Measurements from ENCODE around the gene SHLD1. TPM values are rescaled to one million over a fixed set of nuclear protein-coding genes. Genes with fewer than 3 reads are reported as not detected.
"Not testable (repeated sequence)": the region's sequence is repeated elsewhere in the genome, so short reads cannot be mapped to it uniquely, and the experiment has no call there.

SHLD1 gene, protein sequence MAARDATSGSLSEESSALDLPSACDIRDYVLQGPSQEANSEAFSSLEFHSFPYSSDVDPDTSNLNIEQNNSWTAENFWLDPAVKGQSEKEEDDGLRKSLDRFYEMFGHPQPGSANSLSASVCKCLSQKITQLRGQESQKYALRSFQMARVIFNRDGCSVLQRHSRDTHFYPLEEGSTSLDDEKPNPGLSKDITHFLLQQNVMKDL
- 5.8 TPM for polyA plus RNA-seq (2013, experiment 1 of 2)
- 5.4 TPM for polyA plus RNA-seq (2013, experiment 2 of 2)

DNA sequence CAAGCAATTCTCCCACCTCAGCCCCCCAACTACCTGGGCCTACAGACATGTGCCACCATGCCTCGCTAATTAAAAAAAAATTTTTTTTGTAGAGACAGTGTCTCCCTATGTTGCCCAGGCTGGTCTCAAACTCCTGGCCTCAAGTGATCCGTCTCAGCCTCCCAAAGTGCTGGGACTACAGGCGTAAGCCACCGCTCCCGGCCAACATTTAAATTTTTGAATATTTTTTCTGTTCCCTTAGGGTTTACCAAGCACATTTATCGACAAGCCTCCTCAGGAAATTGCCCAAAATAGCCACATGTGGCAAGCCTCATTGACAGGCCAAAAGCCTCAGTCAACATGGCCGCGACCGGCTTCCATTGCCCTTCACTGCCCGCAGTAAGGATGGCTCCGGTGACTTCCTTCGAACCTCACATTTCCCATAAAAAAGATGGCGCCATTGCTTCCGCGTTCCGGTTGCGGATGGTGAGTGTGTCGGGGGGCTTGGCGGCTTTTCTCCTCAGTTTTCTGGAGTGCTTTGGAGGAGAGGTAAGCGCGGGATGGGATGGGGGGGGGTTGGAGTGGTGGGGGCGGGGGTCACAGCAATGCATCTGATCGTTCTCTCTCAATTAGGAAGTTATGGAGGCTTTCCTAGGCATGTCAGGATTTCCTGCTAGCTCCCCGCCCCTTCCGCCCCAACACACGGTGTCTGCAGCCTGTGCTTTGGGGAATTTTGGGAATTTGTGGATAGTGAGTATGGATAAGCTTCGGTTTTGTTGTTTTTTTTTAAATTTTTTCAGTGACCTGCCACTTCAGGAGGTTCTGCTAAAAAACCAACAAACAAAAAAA, at the start of gene SHLD1:
SHLD1 (plus strand) TSS at position 450 of the 828 bp plus-strand sequence. CDS start 22,465 bp downstream, outside the sequence.
- no peaks in the 10 kb centered on the region for H3K27me3 ChIP-seq (ENCODE audit: control insufficient read depth in 3 of 3, insufficient read depth in 3 of 3, low read depth in 1 of 3, low read length in 3 of 3)
- peak within 1 kb of the TSS; percentile 63 for H3K27ac ChIP-seq (replicated peaks; ENCODE audit: low read length)
- H2BK12ac ChIP-seq (ENCODE audit: low read length), result no peak within 1 kb of the TSS
- WGBS, 2 donors (ENCODE audit: extremely low coverage in 2 of 2, insufficient read length in 2 of 2, insufficient replicate concordance in 1 of 2), result no CpG with 5 or more reads among the region's 27 CpGs
- no peak within 1 kb of the TSS for H3K9ac ChIP-seq (ENCODE audit: low read depth, low read length, poor library complexity)
- no peak within 1 kb of the TSS for H2AK5ac ChIP-seq (ENCODE audit: low read depth, low read length)
- no peak within 1 kb of the TSS for H4K91ac ChIP-seq (ENCODE audit: low read depth, low read length, poor library complexity)
- H3K4ac ChIP-seq (ENCODE audit: low read length), result no peak within 1 kb of the TSS
- H3K36me3 ChIP-seq (replicated peaks in 1 of 2; ENCODE audit: control insufficient read depth in 2 of 2, insufficient read depth in 2 of 2, low read length in 2 of 2), result no peaks in the 10 kb centered on the region
- H3K79me1 ChIP-seq (ENCODE audit: low read depth, low read length), result peaks cover 3% of the 10 kb centered on the region
- H3K4me2 ChIP-seq (ENCODE audit: insufficient read depth, low read length, poor library complexity, severe bottlenecking), result peak within 1 kb of the TSS; percentile 19
- peak within 1 kb of the TSS; percentile 92 for H2AFZ ChIP-seq (ENCODE audit: low read length)
- no peak within 1 kb of the TSS for H4K8ac ChIP-seq (ENCODE audit: low read depth, low read length)
- no peak within 1 kb of the TSS for H3K23ac ChIP-seq (ENCODE audit: low read depth, low read length, poor library complexity)
- H3K4me3 ChIP-seq (ENCODE audit: low read length in 2 of 2), result peak within 1 kb of the TSS; percentile 57 to 75
- DNase-seq (ENCODE audit: low spot score), result peak; percentile 56
- no peak within 1 kb of the TSS for H3K14ac ChIP-seq (ENCODE audit: low read length)
- no peak within 1 kb of the TSS for H2BK15ac ChIP-seq (ENCODE audit: low read length)
- no peaks in the 10 kb centered on the region for H3K9me3 ChIP-seq (replicated peaks in 1 of 2; ENCODE audit: control insufficient read depth in 2 of 2, insufficient read depth in 1 of 2, low read depth in 1 of 2, low read length in 2 of 2)
- H3K4me1 ChIP-seq (ENCODE audit: control insufficient read depth in 2 of 2, insufficient read depth in 1 of 2, low read depth in 1 of 2, low read length in 2 of 2), result peaks cover 0 to 4% of the 10 kb centered on the region in 2 donors
- H2BK120ac ChIP-seq (ENCODE audit: low read depth, low read length), result no peak within 1 kb of the TSS
- peak within 1 kb of the TSS; percentile 38 for H3K18ac ChIP-seq (ENCODE audit: low read length)
- no peak within 1 kb of the TSS for H2BK5ac ChIP-seq (ENCODE audit: low read length)

DNA sequence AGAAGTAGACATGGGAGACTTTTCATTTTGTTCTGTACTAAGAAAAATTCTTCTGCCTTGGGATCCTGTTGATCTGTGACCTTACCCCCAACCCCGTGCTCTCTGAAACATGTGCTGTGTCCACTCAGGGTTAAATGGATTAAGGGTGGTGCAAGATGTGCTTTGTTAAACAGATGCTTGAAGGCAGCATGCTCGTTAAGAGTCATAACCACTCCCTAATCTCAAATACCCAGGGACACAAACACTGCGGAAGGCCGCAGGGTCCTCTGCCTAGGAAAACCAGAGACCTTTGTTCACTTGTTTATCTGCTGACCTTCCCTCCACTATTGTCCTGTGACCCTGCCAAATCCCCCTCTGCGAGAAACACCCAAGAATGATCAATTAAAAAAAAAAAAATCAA, 47.9 kb upstream of the SHLD1 start:
- H3K23ac ChIP-seq (ENCODE audit: low read depth, low read length, poor library complexity); H3K9me3 ChIP-seq (replicated peaks in 1 of 2; ENCODE audit: control insufficient read depth in 2 of 2, insufficient read depth in 1 of 2, low read depth in 1 of 2, low read length in 2 of 2); H2AFZ ChIP-seq (ENCODE audit: low read length); H2BK12ac ChIP-seq (ENCODE audit: low read length); H2BK15ac ChIP-seq (ENCODE audit: low read length); H3K27ac ChIP-seq (replicated peaks; ENCODE audit: low read length); DNase-seq (ENCODE audit: low spot score); H3K4ac ChIP-seq (ENCODE audit: low read length); H4K8ac ChIP-seq (ENCODE audit: low read depth, low read length); H3K79me1 ChIP-seq (ENCODE audit: low read depth, low read length); H3K4me1 ChIP-seq (ENCODE audit: control insufficient read depth in 2 of 2, insufficient read depth in 1 of 2, low read depth in 1 of 2, low read length in 2 of 2); H2BK5ac ChIP-seq (ENCODE audit: low read length); H3K4me2 ChIP-seq (ENCODE audit: insufficient read depth, low read length, poor library complexity, severe bottlenecking); H3K9ac ChIP-seq (ENCODE audit: low read depth, low read length, poor library complexity); H4K91ac ChIP-seq (ENCODE audit: low read depth, low read length, poor library complexity); H3K36me3 ChIP-seq (replicated peaks in 1 of 2; ENCODE audit: control insufficient read depth in 2 of 2, insufficient read depth in 2 of 2, low read length in 2 of 2); H3K4me3 ChIP-seq (ENCODE audit: low read length in 2 of 2); H2AK5ac ChIP-seq (ENCODE audit: low read depth, low read length); H2BK120ac ChIP-seq (ENCODE audit: low read depth, low read length); H3K18ac ChIP-seq (ENCODE audit: low read length); H3K14ac ChIP-seq (ENCODE audit: low read length); H3K27me3 ChIP-seq (ENCODE audit: control insufficient read depth in 3 of 3, insufficient read depth in 3 of 3, low read depth in 1 of 3, low read length in 3 of 3): not testable (repeated sequence)
- WGBS, 2 donors (ENCODE audit: extremely low coverage in 2 of 2, insufficient read length in 2 of 2, insufficient replicate concordance in 1 of 2), result no CpG with 5 or more reads among the region's 5 CpGs

DNA sequence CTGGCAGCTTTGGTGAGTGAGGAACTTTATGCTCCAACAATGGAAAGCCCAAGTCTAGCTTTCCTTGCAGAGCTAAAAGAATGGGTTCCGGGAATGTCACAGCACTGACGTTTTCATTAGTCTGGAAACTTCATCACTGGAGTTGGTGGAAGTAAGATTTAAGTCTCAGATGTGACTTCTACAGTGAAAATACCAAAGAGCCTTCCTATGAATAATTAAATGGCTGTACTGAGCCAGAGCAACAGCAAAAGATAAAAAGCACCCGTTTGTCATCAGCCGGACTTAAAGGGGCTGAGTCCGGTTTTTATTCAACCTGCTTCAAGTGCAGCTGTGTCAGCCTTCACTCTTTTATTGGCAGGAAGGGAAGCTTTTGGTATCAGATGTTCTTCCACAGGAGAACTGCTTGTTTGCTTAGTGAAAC, 46.5 kb upstream of the SHLD1 start:
- no peak overlapping the region for H3K14ac ChIP-seq (ENCODE audit: low read length)
- no peak overlapping the region for H3K23ac ChIP-seq (ENCODE audit: low read depth, low read length, poor library complexity)

DNA sequence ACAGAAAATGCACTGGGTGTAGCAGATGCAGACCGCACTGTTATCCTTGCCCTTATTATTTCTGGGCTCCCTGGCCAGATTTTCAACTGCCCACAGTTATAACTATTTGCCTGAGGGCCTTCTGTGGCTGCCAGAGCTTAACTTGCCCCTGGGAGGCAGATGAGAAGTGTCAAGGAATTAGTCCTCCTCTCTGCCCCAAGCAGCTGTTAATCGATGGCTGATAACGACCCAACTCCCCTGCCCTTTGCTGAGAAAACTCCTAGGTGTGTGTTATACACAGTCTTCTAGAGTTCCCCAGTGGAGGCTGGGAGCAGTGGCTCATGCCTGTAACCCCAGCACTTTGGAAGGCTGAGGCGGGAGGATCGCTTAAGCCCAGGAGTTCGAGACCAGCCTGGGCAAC, 44.4 kb upstream of the SHLD1 start:
- Histone ChIP-seq H3K36me3 (replicated peaks in 1 of 2; ENCODE audit: control insufficient read depth in 2 of 2, insufficient read depth in 2 of 2, low read length in 2 of 2) (no peaks in the 10 kb centered on the region), H3K4me2 (ENCODE audit: insufficient read depth, low read length, poor library complexity, severe bottlenecking) (no peak overlapping the region), H2BK5ac (ENCODE audit: low read length) (no peak overlapping the region), H3K79me1 (ENCODE audit: low read depth, low read length) (no peaks in the 10 kb centered on the region), H3K4me1 (ENCODE audit: control insufficient read depth in 2 of 2, insufficient read depth in 1 of 2, low read depth in 1 of 2, low read length in 2 of 2) (peaks cover 0 to 6% of the 10 kb centered on the region in 2 donors), H3K14ac (ENCODE audit: low read length) (no peak overlapping the region), H2BK12ac (ENCODE audit: low read length) (no peak overlapping the region), H4K8ac (ENCODE audit: low read depth, low read length) (no peak overlapping the region), H3K4ac (ENCODE audit: low read length) (no peak overlapping the region), H2BK120ac (ENCODE audit: low read depth, low read length) (no peak overlapping the region), H3K9ac (ENCODE audit: low read depth, low read length, poor library complexity) (no peak overlapping the region), H3K18ac (ENCODE audit: low read length) (no peak overlapping the region), H2AK5ac (ENCODE audit: low read depth, low read length) (no peak overlapping the region), H2AFZ (ENCODE audit: low read length) (peak overlapping the region; percentile 29), H3K23ac (ENCODE audit: low read depth, low read length, poor library complexity) (no peak overlapping the region), H4K91ac (ENCODE audit: low read depth, low read length, poor library complexity) (no peak overlapping the region), H2BK15ac (ENCODE audit: low read length) (no peak overlapping the region), H3K4me3 (ENCODE audit: low read length in 2 of 2) (no peak overlapping the region), H3K27ac (replicated peaks; ENCODE audit: low read length) (no peak overlapping the region), H3K9me3 (replicated peaks in 1 of 2; ENCODE audit: control insufficient read depth in 2 of 2, insufficient read depth in 1 of 2, low read depth in 1 of 2, low read length in 2 of 2) (no peaks in the 10 kb centered on the region), H3K27me3 (ENCODE audit: control insufficient read depth in 3 of 3, insufficient read depth in 3 of 3, low read depth in 1 of 3, low read length in 3 of 3) (no peaks in the 10 kb centered on the region)
- no peak for DNase-seq (ENCODE audit: low spot score)
- no CpG with 5 or more reads among the region's 6 CpGs for WGBS, 2 donors (ENCODE audit: extremely low coverage in 2 of 2, insufficient read length in 2 of 2, insufficient replicate concordance in 1 of 2)

More for the DNA sequence above, 46.5 kb upstream of the SHLD1 start:
- WGBS, 2 donors (ENCODE audit: extremely low coverage in 2 of 2, insufficient read length in 2 of 2, insufficient replicate concordance in 1 of 2), result no CpG with 5 or more reads among the region's 5 CpGs
- no peak overlapping the region for H3K27ac ChIP-seq (replicated peaks; ENCODE audit: low read length)
- H3K27me3 ChIP-seq (ENCODE audit: control insufficient read depth in 3 of 3, insufficient read depth in 3 of 3, low read depth in 1 of 3, low read length in 3 of 3), result no peaks in the 10 kb centered on the region
- H3K79me1 ChIP-seq (ENCODE audit: low read depth, low read length), result no peaks in the 10 kb centered on the region
- no peak overlapping the region for H2BK5ac ChIP-seq (ENCODE audit: low read length)
- no peak overlapping the region for H3K4ac ChIP-seq (ENCODE audit: low read length)
- no peak overlapping the region for H2BK12ac ChIP-seq (ENCODE audit: low read length)
- H2AFZ ChIP-seq (ENCODE audit: low read length), result peak overlapping the region; percentile 93
- no peak overlapping the region for H3K4me2 ChIP-seq (ENCODE audit: insufficient read depth, low read length, poor library complexity, severe bottlenecking)
- H2BK15ac ChIP-seq (ENCODE audit: low read length), result no peak overlapping the region
- no peak overlapping the region for H4K8ac ChIP-seq (ENCODE audit: low read depth, low read length)
- H3K9ac ChIP-seq (ENCODE audit: low read depth, low read length, poor library complexity), result no peak overlapping the region
- DNase-seq (ENCODE audit: low spot score), result no peak
- H3K4me3 ChIP-seq (ENCODE audit: low read length in 2 of 2), result peak overlapping the region in 1 of 2 donors; percentile 39
- H3K18ac ChIP-seq (ENCODE audit: low read length), result no peak overlapping the region
- H4K91ac ChIP-seq (ENCODE audit: low read depth, low read length, poor library complexity), result no peak overlapping the region
- no peak overlapping the region for H2BK120ac ChIP-seq (ENCODE audit: low read depth, low read length)
- no peaks in the 10 kb centered on the region for H3K36me3 ChIP-seq (replicated peaks in 1 of 2; ENCODE audit: control insufficient read depth in 2 of 2, insufficient read depth in 2 of 2, low read length in 2 of 2)
- H3K4me1 ChIP-seq (ENCODE audit: control insufficient read depth in 2 of 2, insufficient read depth in 1 of 2, low read depth in 1 of 2, low read length in 2 of 2), result peaks cover 0 to 6% of the 10 kb centered on the region in 2 donors
- H2AK5ac ChIP-seq (ENCODE audit: low read depth, low read length), result no peak overlapping the region
- no peaks in the 10 kb centered on the region for H3K9me3 ChIP-seq (replicated peaks in 1 of 2; ENCODE audit: control insufficient read depth in 2 of 2, insufficient read depth in 1 of 2, low read depth in 1 of 2, low read length in 2 of 2)

Measured in neuronal stem cell (in vitro differentiated cells).